Activated CD8-positive, alpha-beta memory T cell treated with anti-CD3 and anti-CD28 coated beads, Interleukin-2, amount 50 U/mL, for 4 hours (primary cell): ENCODE measurements around the gene TGOLN2.
A peak's percentile ranks its signal among the peaks of the same experiment; 100 is the strongest.
"Not testable (repeated sequence)": the region's sequence is repeated elsewhere in the genome, so short reads cannot be mapped to it uniquely, and the experiment has no call there.

ENCODE experiments used
- DNase-seq: peaks from one replicate; pipeline ENCODE4 v3.0.0-alpha.2; 2020

Gene TGOLN2

GRCh38 chr2:85327822-85328617 is at the start of gene TGOLN2:
Gene TGOLN2, minus strand, starts transcription at chr2:85327989. Its CDS starts 27 bp downstream, at chr2:85327962.
- peak; percentile 95 for DNase-seq

DNA sequence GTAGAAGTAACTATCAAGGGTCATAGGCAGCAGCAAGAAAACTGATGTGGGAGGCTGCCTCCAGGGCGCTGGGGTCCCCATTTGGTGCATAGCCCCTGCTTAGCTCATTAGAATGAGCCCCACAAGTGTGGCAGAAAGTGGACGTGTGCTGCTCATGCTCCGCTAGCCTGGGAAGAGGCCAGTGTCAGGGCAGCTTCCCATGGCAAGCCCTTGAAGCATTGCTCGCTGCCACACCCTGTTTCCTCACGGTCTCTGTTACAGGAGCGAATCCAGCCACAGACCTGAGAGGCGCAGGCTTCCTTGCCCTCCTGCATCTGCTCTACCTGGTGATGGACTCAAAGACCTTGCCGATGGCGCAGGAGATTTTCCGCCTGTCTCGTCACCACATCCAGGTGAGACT is 49.3 kb upstream of the TGOLN2 start:
- no peak for DNase-seq

DNA sequence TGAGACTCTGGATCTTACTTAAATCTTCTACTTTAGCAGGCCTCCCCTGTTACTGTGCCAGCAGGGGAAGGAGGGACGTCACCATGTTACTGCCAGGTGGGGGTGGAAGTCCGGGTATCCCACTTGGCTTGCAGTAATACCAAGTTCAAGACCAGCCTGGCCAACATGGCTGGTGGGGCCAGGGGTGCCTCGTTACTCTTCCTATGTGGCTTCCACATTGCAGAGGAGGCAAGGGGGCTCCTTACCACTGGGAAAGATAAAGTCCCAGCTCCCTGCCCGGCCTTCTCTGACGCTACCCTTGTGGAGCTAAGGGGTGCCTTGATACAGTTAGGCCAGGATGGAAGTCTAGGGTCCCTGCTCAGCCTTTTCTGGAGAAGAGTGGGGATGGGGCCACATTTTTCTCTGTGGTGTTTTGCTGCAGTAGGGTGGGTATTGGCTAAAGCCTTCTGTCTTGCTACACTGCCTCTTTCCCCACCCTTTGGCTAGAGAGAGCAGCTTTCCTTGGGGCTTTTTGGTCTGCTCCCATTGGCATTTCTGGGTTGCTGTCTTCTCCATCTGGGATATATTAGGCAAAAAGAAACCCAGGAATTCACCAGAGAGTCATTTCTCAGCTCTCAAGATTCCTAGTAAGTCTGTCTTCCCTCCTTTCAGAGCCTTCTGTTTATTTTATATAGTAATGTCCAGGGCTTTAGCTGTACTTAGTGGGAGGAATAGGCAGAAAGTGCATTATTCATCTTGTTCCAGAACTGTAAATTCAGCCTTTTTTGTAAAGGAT is 48.7 kb upstream of the TGOLN2 start:
- DNase-seq = no peak

GRCh38 chr2:85371045-85371444 is 43.3 kb upstream of the TGOLN2 start:
- no peak for DNase-seq

DNA sequence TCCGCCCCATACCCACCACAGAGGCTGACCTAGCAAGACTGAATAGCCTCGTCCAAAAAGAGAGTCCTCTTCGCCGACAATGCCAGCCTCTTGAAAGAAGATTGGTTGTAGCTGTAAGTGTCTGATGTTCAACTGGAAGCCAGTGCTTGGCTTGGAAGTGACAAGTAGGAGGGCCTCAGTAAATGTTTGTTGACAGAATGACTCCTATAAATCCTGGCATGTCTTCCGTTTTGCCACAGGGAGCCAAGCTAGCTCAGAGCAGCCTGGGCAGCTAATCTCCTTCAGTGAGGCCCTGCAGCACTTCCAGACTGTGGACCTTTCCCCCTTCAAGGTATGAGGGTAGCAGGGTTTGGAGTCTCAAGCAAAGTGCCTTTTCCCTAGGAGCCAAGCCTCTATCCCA is 41.7 kb upstream of the TGOLN2 start:
- no peak for DNase-seq

DNA sequence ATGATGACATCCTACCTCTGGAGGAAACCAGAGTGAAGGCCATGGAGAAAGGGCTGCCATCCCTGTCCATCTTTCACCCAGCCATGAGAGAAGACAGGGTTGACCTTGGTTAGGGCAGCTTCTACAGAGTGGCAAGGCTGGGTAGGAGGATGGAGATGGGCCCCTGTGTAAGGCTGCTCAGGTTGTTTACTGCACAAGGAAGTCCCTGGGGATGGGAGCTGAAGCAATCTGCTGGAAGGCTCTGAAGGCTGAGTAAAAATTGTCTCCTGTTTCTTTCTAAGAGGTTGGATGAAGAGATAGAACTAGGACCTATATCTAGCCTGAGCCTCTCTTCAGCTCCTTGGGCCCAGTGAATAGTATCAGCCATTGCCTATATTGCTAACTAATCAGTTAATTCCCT is 41.1 kb upstream of the TGOLN2 start:
- DNase-seq = no peak

DNA sequence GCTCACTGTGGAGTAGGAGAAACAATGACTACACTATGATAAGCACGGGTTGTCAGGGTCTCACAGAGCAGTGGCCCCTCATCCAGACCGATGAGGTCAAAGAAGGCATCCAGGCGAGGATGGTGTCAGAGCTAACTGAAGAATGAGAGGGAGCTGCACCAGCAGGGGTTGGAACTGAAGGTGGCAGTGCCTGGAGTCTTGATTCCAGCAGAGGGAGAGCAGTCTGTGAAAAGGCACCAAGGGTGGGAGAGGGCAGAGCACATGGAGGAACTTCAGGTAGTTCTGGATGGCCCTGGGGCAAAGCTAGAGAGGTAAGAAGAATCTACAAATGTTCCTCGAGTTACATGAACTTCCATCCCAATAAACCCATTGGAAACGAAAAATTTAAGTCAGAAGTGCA is 39.4 kb upstream of the TGOLN2 start:
- DNase-seq = no peak

GRCh38 chr2:85362653-85363387 is 35.0 kb upstream of the TGOLN2 start:
- not testable (repeated sequence) for DNase-seq

- DNase-seq = no peak
Measured at GRCh38 chr2:85357736-85358135, 29.9 kb upstream of the TGOLN2 start.

DNA sequence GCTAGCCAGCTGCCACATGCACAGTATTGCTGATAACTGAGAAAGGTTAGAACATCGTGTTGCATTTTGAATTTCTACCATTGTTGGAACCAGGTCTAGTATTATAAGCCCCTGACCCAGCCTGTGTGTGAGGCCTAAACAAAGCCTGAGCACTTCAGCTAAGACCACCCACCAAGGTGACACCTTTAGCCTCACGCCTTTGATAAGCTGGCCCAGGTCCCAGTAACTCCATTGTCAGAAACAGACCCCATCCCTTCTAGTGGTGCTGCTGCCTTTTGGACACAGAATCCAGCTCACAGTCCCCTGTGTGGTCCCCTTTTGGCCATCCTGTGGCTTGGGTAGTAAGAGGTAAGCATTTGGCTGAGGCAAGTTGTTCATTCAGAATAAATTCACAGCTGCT is 28.4 kb upstream of the TGOLN2 start:
- DNase-seq = no peak

DNA sequence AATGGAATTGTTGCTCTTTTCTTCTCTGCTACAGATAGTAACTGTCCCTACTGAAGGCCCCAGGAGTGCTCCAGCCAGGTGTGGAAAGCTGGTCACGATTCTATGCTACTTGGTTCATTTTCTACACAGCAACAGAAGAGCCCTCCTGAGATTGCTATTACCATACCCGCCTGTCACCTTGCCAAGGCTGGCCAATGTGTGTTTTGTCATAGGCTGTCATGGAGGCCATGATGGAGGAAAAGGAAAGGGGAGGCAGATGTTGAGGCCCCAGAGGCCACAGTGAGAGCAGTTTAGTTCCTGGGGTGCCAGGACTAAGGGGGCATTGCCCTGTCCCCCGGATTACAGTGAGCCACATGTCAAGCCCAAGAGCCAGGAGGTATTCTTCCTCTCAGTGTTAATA is 27.7 kb upstream of the TGOLN2 start:
- no peak for DNase-seq

DNA sequence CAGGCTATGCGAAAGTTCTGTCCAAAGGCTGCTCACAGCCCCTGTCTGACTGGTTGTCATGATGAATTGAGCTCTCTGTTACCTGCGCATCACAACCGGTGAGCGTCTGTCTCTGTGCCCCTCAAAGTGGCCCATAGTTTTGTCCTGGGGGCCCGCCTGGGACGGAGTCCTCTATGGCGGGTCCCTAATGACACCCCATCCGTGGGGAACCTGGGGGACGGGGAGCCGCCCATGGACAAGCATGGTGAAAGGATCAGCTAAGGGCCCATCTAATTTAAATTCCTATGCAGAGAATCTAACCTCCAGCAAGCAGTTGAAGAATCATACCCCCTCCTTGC is 27.3 kb upstream of the TGOLN2 start:
- DNase-seq = no peak

GRCh38 chr2:85354286-85355072 is 26.7 kb upstream of the TGOLN2 start, which contains the start of the genes ELMOD3 and RETSAT:
Gene ELMOD3, plus strand, starts transcription at chr2:85354769. Its CDS starts 2,430 bp downstream, at chr2:85357199.
Gene RETSAT, minus strand, starts transcription at chr2:85354528. Its CDS starts 21 bp downstream, at chr2:85354507.
- peak; percentile 94 for DNase-seq

DNA sequence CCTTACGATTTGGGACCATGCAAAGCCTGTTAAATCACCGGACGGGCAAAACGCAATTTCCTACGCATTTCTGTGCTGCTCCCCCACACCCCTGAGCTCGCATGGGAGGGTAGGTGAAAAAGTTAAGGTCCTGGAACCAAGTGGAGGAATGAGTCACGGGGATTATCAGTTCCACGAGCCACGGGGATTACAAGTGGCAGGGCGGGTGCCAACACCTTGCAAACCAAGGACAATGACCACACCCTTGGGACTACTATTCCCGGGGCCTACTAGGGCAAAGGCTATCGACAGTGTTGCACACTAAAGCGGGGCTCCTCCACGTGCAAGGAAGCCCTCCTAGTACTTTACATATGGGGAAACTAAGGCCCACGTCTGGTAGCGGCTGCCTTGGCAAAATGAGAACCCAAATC is 26.1 kb upstream of the TGOLN2 start:
- no peak for DNase-seq

- DNase-seq = no peak
Measured at GRCh38 chr2:85347599-85347998, 19.8 kb upstream of the TGOLN2 start.

DNA sequence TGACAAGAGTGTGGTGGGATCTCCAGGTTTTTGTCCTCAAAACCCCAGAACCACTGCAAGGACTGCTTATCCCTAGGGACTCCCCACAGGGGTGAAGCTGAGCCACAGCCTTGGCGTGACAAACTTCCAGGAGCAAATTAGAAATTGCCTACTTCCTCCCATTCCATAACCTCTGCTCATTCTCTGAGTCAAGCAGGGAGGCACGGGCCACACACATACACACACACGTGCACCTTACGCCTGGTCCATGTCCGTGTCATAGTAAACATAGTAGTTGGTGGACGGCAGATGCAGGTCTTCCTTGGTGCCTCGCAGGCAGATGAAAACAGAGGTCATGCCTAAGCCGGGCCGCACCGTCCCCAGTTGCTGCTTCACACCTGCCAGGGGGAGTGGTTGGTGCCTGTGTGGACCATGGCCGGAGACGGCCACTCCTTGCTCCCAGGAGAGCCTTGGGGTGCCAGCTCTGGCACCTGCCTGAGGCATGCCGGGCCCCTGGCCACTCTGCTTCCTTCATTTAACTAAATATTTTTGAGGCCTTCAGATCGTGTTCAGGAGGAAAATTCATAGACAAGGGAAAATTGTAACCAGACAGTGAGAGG is 16.7 kb upstream of the TGOLN2 start:
- no peak for DNase-seq

DNA sequence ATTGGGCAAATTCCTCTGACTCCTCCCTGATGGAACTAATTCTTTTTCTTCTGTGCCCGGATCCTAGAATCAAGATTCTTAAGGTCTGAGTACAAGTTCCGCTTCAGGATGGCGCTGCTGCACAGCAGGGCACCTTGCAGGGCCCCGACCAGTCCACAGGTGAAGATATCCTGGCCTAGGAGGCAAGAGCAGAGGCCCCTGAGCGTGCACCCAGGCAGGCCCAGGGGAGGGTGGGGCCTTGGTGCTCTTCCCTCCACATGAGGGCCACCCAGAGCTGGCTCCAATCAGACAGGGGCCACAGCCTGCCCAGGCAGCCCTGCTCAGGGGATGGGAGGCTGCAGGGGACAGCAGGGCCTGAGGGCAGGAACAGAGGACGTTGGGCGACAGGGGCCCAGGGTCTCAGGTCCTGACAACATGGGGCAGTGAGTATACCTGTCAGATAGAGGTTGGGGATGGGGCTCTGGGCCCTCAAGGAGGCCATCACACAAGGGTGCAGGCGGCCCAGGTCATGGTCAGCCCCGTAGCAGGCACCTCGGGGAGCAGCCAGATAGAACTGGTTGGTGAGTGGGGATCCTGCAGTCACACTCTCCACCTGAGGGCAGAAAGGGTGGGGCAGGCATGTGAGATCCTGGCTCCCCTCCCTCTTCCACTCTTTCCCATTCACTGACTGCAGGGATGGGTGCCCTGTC is 15.6 kb upstream of the TGOLN2 start:
- not testable (repeated sequence) for DNase-seq

DNA sequence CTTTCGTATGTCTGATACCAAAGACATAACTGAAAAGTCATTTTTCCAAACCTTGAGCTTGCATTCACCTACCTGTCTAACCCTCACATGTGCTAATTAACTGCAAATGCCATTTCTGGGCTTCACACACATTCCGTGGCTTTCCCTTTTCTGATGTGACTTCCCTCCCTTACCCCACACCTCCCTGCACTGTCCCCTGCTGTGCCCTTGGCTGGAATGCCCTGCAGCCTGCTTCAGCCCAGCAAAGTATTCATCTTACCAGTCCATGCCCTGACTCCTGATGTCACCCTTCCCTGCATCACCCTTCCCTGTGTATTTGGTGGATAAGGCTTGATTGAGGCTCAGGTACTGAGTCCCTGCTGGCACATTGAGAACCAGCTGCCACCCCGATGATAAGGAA is 14.4 kb upstream of the TGOLN2 start:
- no peak for DNase-seq

DNA sequence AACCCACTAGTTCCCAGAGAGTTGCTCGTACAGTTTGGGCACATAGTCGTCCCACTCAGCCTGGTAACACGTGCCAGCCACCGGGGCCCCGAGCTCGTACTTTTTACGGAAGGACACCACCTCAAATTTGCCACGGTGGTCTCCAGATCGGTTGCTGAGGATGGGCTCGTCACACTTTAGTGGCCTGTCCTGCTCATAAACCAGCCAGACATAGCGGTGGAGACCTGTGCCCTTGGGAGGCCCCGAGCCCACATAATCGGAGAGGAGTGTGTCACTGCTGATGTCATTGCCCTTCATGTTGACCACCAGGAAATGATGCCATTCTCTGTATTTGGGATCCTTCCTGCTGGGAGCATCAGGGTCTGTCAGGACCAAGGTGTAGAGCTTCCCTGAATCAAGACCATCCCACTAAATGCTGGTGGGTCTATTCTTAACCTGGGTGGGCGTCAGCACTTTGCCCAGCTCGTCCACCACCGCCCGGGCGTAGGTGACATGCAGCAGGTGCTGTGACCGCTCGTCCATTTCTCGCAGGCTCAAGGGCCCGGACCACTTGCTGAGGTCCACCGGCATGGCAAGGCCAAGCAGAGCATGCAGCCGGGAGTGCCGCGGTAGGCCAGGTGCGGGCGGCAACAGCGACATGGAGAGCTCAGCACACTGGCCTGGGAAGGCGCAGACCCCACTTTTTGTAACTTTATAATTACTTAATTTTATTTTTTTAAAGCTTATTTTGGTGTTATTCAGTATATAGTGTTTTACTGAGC is 13.7 kb upstream of the TGOLN2 start:
- no peak for DNase-seq

DNA sequence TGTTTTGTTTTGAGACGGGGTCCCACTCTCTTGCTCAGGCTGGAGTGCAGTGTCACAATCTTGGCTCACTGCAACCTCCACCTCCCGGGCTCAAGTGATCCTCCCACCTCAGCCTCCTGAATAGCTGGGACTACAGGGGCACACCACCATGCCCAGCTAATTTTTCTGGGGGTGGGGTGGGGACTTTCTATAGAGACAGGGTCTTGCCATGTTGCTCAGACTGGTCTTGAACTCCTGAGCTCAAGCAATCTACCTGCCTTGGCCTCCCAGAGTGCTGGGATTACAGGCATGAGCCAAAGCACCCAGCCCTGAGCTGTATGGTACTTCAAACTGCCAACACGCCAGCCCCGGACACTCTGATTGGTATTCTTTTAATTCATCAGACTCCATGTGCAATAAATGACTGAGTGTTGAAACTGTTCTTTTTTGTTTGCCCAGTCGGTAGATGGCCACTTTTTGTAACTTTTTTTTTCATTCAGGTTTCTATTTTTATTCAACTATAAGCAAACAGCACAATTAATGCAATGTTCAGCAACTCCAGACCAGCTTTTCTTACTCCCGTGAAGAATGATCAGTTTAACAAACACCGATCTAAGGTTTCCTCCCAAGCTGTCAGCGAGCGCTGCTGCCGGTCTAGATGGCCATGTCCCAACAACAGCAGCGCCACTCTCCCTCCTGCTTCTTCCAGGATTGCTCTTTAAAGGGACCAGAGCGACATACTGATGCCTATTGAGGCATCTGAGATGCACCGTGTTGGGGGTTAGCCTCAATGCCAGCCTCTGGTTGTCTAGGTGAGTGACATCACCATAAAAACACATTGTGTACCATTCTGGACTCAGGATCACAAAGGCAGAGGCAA is 12.5 kb upstream of the TGOLN2 start:
- DNase-seq = no peak
